T-helper 2 cell treated with Interferon-gamma antibody and Interleukin-4, amounts not matched to agents 5 μg/mL and 100 μg/mL, for 36 hours (primary cell): ENCODE results near the gene RFT1.
A peak's percentile ranks its signal among the peaks of the same experiment; 100 is the strongest.

Source experiments
- DNase-seq: peaks from one replicate; pipeline ENCODE4 v3.0.0; 2021; ENCODE audit warnings: low spot score
- H3K27ac Mint-ChIP-seq: one replicate; pipeline ENCODE4 v1.8.0; 2021; ENCODE audit warnings: mild to moderate bottlenecking, mixed read lengths
- H3K27me3 Mint-ChIP-seq: one replicate; pipeline ENCODE4 v1.8.0; 2021; ENCODE audit warnings: low read depth, mixed read lengths
- H3K36me3 Mint-ChIP-seq: one replicate; pipeline ENCODE4 v1.8.0; 2021; ENCODE audit warnings: low read depth, mixed read lengths
- H3K4me1 Mint-ChIP-seq: one replicate; pipeline ENCODE4 v1.8.0; 2021; ENCODE audit warnings: low read depth, mixed read lengths
- H3K4me3 Mint-ChIP-seq: one replicate; pipeline ENCODE4 v1.8.0; 2022; ENCODE audit warnings: mild to moderate bottlenecking, moderate library complexity, mixed read lengths
- H3K9me3 Mint-ChIP-seq: one replicate; pipeline ENCODE4 v1.8.0; 2021; ENCODE audit warnings: mixed read lengths

The RFT1 gene

GRCh38 chr3:53111822-53112221 lies 18.4 kb downstream of the RFT1 start:
- DNase-seq = no peak
- no peak overlapping the region for H3K4me3 Mint-ChIP-seq
- H3K4me1 Mint-ChIP-seq = peaks cover 24% of the 10 kb centered on the region
- no peaks in the 10 kb centered on the region for H3K27me3 Mint-ChIP-seq
- no peak overlapping the region for H3K27ac Mint-ChIP-seq
- no peaks in the 10 kb centered on the region for H3K9me3 Mint-ChIP-seq
- H3K36me3 Mint-ChIP-seq = peaks cover 24% of the 10 kb centered on the region

- peak overlapping the region; percentile 80 for H3K4me3 Mint-ChIP-seq
- H3K27me3 Mint-ChIP-seq = no peaks in the 10 kb centered on the region
- H3K36me3 Mint-ChIP-seq = peaks cover 33% of the 10 kb centered on the region
- H3K27ac Mint-ChIP-seq = peak overlapping the region; percentile 95
- H3K9me3 Mint-ChIP-seq = no peaks in the 10 kb centered on the region
- DNase-seq = peak; percentile 63
- peaks cover 28% of the 10 kb centered on the region for H3K4me1 Mint-ChIP-seq
Observed at GRCh38 chr3:53109891-53110771, 20.1 kb downstream of the RFT1 start.

GRCh38 chr3:53109190-53109589 lies 21.0 kb downstream of the RFT1 start:
- Mint-ChIP-seq H3K36me3 (peaks cover 36% of the 10 kb centered on the region), H3K27ac (peak overlapping the region; percentile 95), H3K27me3 (no peaks in the 10 kb centered on the region), H3K9me3 (no peaks in the 10 kb centered on the region), H3K4me3 (peak overlapping the region; percentile 51), H3K4me1 (peaks cover 36% of the 10 kb centered on the region)
- peak; percentile 72 for DNase-seq

- Mint-ChIP-seq H3K4me3 (peak overlapping the region; percentile 50), H3K27me3 (no peaks in the 10 kb centered on the region), H3K9me3 (no peaks in the 10 kb centered on the region), H3K4me1 (peaks cover 62% of the 10 kb centered on the region), H3K36me3 (peaks cover 38% of the 10 kb centered on the region), H3K27ac (peak overlapping the region; percentile 71)
- peak; percentile 29 for DNase-seq
Observed at GRCh38 chr3:53104762-53105161, 25.5 kb downstream of the RFT1 start.

GRCh38 chr3:53103397-53104296 lies 26.6 kb downstream of the RFT1 start:
- no peaks in the 10 kb centered on the region for H3K9me3 Mint-ChIP-seq
- no peaks in the 10 kb centered on the region for H3K27me3 Mint-ChIP-seq
- no peak for DNase-seq
- peak overlapping the region; percentile 96 for H3K27ac Mint-ChIP-seq
- H3K36me3 Mint-ChIP-seq = peaks cover 40% of the 10 kb centered on the region
- H3K4me1 Mint-ChIP-seq = peaks cover 54% of the 10 kb centered on the region
- H3K4me3 Mint-ChIP-seq = peak overlapping the region; percentile 73

GRCh38 chr3:53102601-53103147 lies 27.6 kb downstream of the RFT1 start:
- no peaks in the 10 kb centered on the region for H3K9me3 Mint-ChIP-seq
- peak; percentile 69 for DNase-seq
- peaks cover 55% of the 10 kb centered on the region for H3K4me1 Mint-ChIP-seq
- peak overlapping the region; percentile 73 for H3K4me3 Mint-ChIP-seq
- peaks cover 42% of the 10 kb centered on the region for H3K36me3 Mint-ChIP-seq
- H3K27ac Mint-ChIP-seq = peak overlapping the region; percentile 96
- no peaks in the 10 kb centered on the region for H3K27me3 Mint-ChIP-seq

GRCh38 chr3:53101956-53102355 lies 28.3 kb downstream of the RFT1 start:
- Mint-ChIP-seq H3K4me3 (peak overlapping the region; percentile 73), H3K36me3 (peaks cover 41% of the 10 kb centered on the region), H3K27ac (peak overlapping the region; percentile 96), H3K9me3 (no peaks in the 10 kb centered on the region), H3K27me3 (no peaks in the 10 kb centered on the region), H3K4me1 (peaks cover 56% of the 10 kb centered on the region)
- no peak for DNase-seq

- DNase-seq = no peak
- Mint-ChIP-seq H3K36me3 (peaks cover 37% of the 10 kb centered on the region), H3K4me1 (peaks cover 56% of the 10 kb centered on the region), H3K9me3 (no peaks in the 10 kb centered on the region), H3K27ac (peak overlapping the region; percentile 96), H3K27me3 (no peaks in the 10 kb centered on the region), H3K4me3 (peak overlapping the region; percentile 73)
Observed at GRCh38 chr3:53100818-53101466, 29.3 kb downstream of the RFT1 start.

GRCh38 chr3:53097887-53098286 lies 32.3 kb downstream of the RFT1 start:
- Mint-ChIP-seq H3K27me3 (no peaks in the 10 kb centered on the region), H3K9me3 (no peaks in the 10 kb centered on the region), H3K4me3 (no peak overlapping the region), H3K27ac (peak overlapping the region; percentile 63), H3K36me3 (peaks cover 42% of the 10 kb centered on the region), H3K4me1 (peaks cover 33% of the 10 kb centered on the region)
- no peak for DNase-seq

- H3K9me3 Mint-ChIP-seq = no peaks in the 10 kb centered on the region
- no peak overlapping the region for H3K27ac Mint-ChIP-seq
Observed at GRCh38 chr3:53092942-53093341, 37.3 kb downstream of the RFT1 start.

GRCh38 chr3:53092216-53092615 lies 38.0 kb downstream of the RFT1 start:
- Mint-ChIP-seq H3K4me1 (no peaks in the 10 kb centered on the region), H3K27me3 (no peaks in the 10 kb centered on the region)

More at GRCh38 chr3:53092942-53093341, 37.3 kb downstream of the RFT1 start:
- Mint-ChIP-seq H3K4me3 (no peak overlapping the region), H3K27me3 (no peaks in the 10 kb centered on the region), H3K4me1 (peaks cover 5% of the 10 kb centered on the region), H3K36me3 (peaks cover 40% of the 10 kb centered on the region)
- no peak for DNase-seq

GRCh38 chr3:53091011-53091410 lies 39.2 kb downstream of the RFT1 start:
- no peak for DNase-seq
- Mint-ChIP-seq H3K9me3 (no peaks in the 10 kb centered on the region), H3K4me3 (no peak overlapping the region), H3K27ac (no peak overlapping the region), H3K27me3 (no peaks in the 10 kb centered on the region), H3K4me1 (no peaks in the 10 kb centered on the region), H3K36me3 (peaks cover 36% of the 10 kb centered on the region)

More at GRCh38 chr3:53092216-53092615, 38.0 kb downstream of the RFT1 start:
- peaks cover 38% of the 10 kb centered on the region for H3K36me3 Mint-ChIP-seq
- H3K27ac Mint-ChIP-seq = no peak overlapping the region
- H3K9me3 Mint-ChIP-seq = no peaks in the 10 kb centered on the region
- H3K4me3 Mint-ChIP-seq = no peak overlapping the region
- DNase-seq = no peak

GRCh38 chr3:53089511-53089910 lies 40.7 kb downstream of the RFT1 start:
- no peaks in the 10 kb centered on the region for H3K4me1 Mint-ChIP-seq
- no peaks in the 10 kb centered on the region for H3K9me3 Mint-ChIP-seq
- no peak overlapping the region for H3K4me3 Mint-ChIP-seq
- H3K36me3 Mint-ChIP-seq = peaks cover 28% of the 10 kb centered on the region
- H3K27ac Mint-ChIP-seq = peak overlapping the region; percentile 6
- no peaks in the 10 kb centered on the region for H3K27me3 Mint-ChIP-seq
- DNase-seq = no peak
